GM21576 (cell line): ENCODE data around the gene NGLY1.

Experiments
- ATAC-seq: cut with Tn5 transposase; IDR thresholded peaks from one replicate; pipeline ENCODE4 v1.9.1; 2021; ENCODE audit warnings: mild to moderate bottlenecking, moderate library complexity; ENCODE audit not compliant: unreplicated experiment

The NGLY1 gene

DNA sequence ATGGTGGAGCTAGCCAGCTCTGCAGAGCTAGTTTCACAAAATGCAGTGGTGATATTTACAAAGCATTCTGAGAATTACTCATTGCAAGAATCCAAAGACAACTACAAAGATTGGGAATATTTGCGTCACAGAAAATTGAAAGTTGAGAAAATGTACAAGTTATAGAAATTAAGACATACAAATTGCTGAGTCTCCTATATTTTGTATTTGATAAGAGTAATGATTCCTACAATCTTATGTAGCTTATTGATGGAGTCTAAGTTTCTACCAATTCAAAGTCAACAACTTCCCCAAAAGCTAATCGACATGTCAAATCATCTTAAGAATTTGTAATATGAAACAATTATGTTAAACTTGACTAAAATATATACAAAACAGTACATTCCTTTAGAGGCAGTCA, 72.2 kb downstream of the NGLY1 start:
- no peak for ATAC-seq

DNA sequence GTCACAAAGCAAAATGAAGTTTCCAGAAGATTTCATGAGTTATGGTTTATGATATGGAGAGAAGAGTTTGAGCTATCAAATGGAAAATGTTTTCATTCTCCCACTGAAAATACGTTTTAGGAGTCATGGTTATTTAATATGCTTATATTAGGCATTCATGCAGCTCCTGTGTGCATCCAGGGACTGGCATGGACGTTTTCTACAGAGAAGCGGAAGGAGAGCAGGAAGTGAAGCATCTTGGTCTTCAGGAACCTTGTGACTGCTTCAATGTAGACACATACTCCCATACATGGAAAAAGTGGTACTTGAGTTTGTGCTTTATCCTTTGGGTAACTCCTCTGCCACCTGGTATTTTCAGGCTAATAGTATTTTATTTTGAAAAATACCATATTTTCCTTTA, 75.2 kb downstream of the NGLY1 start:
- ATAC-seq, result no peak

GRCh38 chr3:25707268-25707926, 75.8 kb downstream of the NGLY1 start:
- no peak for ATAC-seq

DNA sequence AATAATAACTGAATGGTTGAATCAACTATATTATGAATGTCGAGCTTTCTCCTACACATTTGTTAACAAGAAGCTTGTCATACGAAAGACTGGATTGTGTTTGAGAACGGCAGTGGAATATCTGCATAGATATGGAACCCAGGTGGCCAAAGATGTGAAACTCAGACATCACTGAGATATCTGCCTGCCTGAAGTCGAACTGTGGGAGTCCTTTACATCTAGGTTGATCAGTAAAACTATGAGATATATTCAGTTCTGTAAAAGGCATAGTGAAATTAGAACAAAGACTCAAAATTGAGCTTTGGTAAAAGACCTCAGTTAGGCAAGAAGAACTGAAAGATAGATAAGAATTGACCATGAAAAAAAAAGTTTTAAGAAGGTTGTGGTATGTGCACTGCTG, 77.0 kb downstream of the NGLY1 start:
- no peak for ATAC-seq

- no peak for ATAC-seq
Observed at GRCh38 chr3:25697553-25697952, 85.7 kb downstream of the NGLY1 start.

- ATAC-seq, result no peak
Observed at GRCh38 chr3:25695731-25696420, 87.4 kb downstream of the NGLY1 start.

GRCh38 chr3:25693238-25693637, 90.0 kb downstream of the NGLY1 start:
- no peak for ATAC-seq

- no peak for ATAC-seq
Observed at GRCh38 chr3:25692341-25692740, 90.9 kb downstream of the NGLY1 start.

GRCh38 chr3:25690768-25691533, 92.3 kb downstream of the NGLY1 start:
- ATAC-seq, result no peak

DNA sequence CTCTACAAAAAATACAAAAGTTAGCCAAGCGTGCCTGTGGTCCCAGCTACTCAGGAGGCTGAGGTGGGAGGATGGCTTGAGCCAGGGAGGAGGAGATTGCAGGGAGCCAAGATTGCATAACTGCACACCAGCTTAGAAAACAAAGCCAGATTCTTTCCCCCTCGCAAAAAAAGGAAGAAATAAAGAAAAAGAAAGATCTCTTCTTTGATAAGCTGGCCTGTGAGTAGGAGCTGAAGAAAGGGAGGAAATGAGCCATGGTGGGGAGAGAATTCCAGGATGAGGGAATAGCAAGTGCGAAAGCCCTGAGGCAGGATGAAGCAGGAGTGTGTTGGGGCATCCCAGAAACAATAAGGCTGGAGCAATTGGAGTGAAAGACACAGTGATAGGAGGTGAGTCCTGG, 94.0 kb downstream of the NGLY1 start:
- ATAC-seq, result no peak

DNA sequence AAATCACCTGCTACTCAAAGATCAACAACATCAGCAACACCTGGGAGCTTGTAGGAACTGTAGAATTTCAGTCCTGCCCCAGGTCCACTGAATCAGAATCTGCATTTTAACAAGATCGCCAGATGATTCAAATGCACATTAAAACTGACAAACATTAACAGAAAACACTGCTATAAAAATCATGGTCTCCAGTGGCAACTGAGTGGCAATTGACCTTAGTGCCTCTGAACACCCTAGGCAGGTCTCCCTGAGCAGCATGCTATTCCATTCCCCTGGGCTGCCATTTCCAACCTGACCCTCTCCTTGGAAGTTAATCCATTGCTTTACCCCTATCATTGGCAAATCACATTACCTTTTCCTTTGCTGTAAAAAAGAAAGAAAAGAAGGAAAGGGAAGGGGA, 95.5 kb downstream of the NGLY1 start:
- no peak for ATAC-seq

- ATAC-seq, result no peak
Observed at GRCh38 chr3:25686766-25687165, 96.5 kb downstream of the NGLY1 start.

- ATAC-seq, result no peak
Observed at GRCh38 chr3:25683882-25684281, 99.4 kb downstream of the NGLY1 start.

- no peak for ATAC-seq
Observed at GRCh38 chr3:25683410-25683809, 99.8 kb downstream of the NGLY1 start.

- no peak for ATAC-seq
Observed at GRCh38 chr3:25679642-25680302, 103.5 kb downstream of the NGLY1 start.

- no peak for ATAC-seq
Observed at GRCh38 chr3:25679166-25679565, 104.1 kb downstream of the NGLY1 start.

DNA sequence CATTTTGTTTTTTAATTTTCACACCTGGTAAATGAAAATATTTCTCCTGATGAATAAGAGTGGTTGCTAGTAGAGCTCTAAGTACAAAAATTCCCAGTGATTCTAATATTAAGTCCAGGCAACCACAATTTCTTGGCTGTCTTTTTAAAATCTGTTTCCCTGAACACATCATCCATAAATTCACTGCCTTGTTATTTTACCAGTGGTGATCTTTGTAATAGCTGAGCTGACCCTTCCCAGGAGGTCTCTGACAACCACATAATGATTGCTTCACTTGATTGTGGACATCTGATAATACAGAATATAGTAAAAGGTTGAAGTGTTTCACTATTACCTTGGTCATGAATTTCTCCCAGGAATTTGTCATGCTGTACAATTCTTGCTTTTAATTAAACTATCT, 104.7 kb downstream of the NGLY1 start:
- no peak for ATAC-seq

DNA sequence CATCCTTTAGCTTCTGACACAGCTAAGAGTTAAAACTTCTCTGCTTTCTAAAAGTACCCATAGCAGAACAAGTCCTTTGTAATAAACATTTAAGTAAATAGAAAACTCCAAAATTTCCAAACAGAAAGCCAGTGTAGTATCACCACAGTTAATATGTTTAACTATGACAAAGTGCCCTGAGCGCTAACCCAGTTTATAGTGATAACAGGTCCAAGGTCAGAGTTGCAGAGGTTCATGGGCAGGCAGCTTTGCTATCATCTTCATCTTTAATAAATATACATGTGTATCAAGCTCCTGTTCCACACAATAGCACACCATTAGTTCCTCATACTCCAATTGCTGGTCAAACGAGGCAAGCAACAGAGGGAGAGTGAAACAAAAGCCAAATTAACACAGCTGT, 106.1 kb downstream of the NGLY1 start:
- ATAC-seq, result no peak

DNA sequence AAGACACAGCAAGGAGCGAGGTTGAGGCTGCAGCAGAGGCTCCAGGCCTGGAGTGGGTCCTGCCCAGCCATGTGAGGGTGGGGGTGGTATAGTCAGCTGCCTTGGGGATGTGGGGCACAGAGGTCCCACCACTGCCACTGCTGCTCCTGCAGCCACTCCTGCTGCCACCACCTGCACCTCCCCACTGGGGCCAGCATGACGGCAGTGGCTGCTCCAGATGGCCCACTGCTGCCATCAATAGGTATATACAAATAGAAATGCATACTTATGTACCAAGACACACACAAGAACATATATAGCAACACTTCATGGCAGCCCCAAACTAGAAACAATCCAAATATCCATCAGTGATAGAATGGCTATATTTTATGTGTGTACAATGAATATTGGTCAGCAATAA, 108.6 kb downstream of the NGLY1 start:
- no peak for ATAC-seq

DNA sequence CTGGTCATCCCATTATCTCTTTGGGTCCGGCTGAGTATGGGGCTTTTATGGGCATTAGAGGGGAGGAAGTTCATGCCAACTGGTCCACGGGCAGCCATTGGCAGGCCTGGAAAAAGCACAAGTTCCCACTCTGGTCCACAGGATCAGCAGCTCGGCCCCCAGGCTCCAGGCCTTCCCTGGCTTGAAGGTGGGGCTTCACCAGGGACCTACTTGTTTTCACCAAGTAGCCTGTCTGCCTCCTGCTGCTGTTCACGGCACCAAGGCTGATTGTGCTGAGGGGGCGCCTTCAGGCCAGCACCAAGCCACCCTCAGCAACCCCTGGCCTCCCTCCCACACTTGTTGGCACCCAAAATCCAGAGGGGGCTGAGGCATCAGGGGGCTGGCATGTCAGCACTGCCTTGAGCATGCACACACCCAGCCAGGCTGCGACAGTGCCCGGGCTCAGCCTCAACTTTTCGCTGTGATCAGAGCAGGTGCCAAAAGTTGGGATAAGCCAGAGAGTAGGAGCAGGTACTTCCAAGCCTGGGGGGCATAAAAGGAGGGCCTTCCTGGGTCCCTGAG, 109.4 kb downstream of the NGLY1 start:
- ATAC-seq, result no peak
